ENCODE measurements around the gene MEX3D. TPM values are rescaled to one million over a fixed set of nuclear protein-coding genes. Genes with fewer than 3 reads are reported as not detected.

The MEX3D gene
- total and polyA plus RNA-seq, 2 donors (not counting 1 experiment from before 2014, with no cell fraction given), result 5.3 to 33.0 TPM

GRCh38 chr19:1563251-1563650 is 4.9 kb downstream of the MEX3D start:
- Histone ChIP-seq H3K27ac (ENCODE audit: insufficient read depth, low read length) (no peak overlapping the region), H3K36me3 (ENCODE audit: control insufficient read depth, insufficient read depth, low read length) (no peaks in the 10 kb centered on the region), H3K79me2 (ENCODE audit: control insufficient read depth, insufficient read depth, low read length) (peaks cover 65% of the 10 kb centered on the region), H3K4me3 (replicated peaks in 1 of 4; ENCODE audit: control extremely low read depth in 1 of 4, insufficient read depth in 1 of 4, low read depth in 3 of 4, low read length in 4 of 4) (no peak overlapping the region), H3K9ac (ENCODE audit: insufficient read depth, low read length) (no peak overlapping the region), H3K27me3 (ENCODE audit: control insufficient read depth, insufficient read depth, low read length) (no peaks in the 10 kb centered on the region), H3K9me3 (ENCODE audit: control insufficient read depth, insufficient read depth, low read depth, low read length) (no peaks in the 10 kb centered on the region), H3K4me1 (ENCODE audit: control insufficient read depth, extremely low read depth, insufficient read depth, low read length) (peaks cover 7% of the 10 kb centered on the region), H2AFZ (ENCODE audit: low read length) (no peak overlapping the region), H3K4me2 (ENCODE audit: extremely low read depth, insufficient read depth, low read length) (no peak overlapping the region), H4K20me1 (ENCODE audit: control insufficient read depth, extremely low read depth, insufficient read depth, low read length) (peaks cover 2% of the 10 kb centered on the region)
- no peak for DNase-seq (ENCODE audit: low read depth in 2 of 2)
- TF ChIP-seq, protein P1, sequence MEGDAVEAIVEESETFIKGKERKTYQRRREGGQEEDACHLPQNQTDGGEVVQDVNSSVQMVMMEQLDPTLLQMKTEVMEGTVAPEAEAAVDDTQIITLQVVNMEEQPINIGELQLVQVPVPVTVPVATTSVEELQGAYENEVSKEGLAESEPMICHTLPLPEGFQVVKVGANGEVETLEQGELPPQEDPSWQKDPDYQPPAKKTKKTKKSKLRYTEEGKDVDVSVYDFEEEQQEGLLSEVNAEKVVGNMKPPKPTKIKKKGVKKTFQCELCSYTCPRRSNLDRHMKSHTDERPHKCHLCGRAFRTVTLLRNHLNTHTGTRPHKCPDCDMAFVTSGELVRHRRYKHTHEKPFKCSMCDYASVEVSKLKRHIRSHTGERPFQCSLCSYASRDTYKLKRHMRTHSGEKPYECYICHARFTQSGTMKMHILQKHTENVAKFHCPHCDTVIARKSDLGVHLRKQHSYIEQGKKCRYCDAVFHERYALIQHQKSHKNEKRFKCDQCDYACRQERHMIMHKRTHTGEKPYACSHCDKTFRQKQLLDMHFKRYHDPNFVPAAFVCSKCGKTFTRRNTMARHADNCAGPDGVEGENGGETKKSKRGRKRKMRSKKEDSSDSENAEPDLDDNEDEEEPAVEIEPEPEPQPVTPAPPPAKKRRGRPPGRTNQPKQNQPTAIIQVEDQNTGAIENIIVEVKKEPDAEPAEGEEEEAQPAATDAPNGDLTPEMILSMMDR (conservative IDR thresholded peaks at IDR 0.05 in 1 of 2, IDR thresholded peaks at IDR 0.05 in 1 of 2; ENCODE audit: low read depth in 1 of 2, low read length in 2 of 2), result no peak
- no peak for TF ChIP-seq EZH2 (IDR thresholded peaks at IDR 0.05; ENCODE audit: low read length, missing control alignments)

DNA sequence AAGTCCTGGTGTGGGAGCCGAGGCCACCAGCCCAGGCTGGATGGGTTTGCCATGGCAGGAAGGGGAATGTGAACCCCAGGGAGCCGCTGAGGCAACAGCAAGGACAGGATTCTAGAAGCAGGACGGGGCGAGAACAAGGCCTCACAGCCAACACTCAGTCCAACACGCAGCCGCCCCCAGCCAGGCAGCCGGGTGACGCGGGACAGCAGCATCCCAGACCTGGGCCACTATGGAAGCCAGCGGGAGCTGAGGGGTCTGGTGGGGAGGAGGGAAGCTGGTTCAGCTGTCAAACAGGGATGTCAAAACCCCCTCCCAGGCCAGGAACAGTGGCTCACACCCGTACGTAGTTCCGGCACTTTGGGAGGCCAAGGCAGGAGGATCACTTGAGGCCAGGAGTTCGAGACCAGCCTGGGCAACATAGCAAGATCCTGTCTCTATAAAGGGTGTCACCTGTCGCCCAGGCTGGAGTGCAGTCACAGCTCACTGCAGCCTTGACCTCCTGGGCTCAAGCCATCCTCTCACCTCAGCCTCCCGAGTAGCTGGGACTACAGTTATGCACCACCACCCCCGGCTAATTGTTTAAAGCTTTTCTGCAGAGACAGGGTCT is 6.8 kb downstream of the MEX3D start:
- Histone ChIP-seq H3K4me3 (replicated peaks in 1 of 4; ENCODE audit: control extremely low read depth in 1 of 4, insufficient read depth in 1 of 4, low read depth in 3 of 4, low read length in 4 of 4) (no peak overlapping the region), H3K4me1 (ENCODE audit: control insufficient read depth, extremely low read depth, insufficient read depth, low read length) (peaks cover 7% of the 10 kb centered on the region), H3K36me3 (ENCODE audit: control insufficient read depth, insufficient read depth, low read length) (peaks cover 2% of the 10 kb centered on the region), H2AFZ (ENCODE audit: low read length) (no peak overlapping the region), H3K79me2 (ENCODE audit: control insufficient read depth, insufficient read depth, low read length) (peaks cover 60% of the 10 kb centered on the region), H3K9me3 (ENCODE audit: control insufficient read depth, insufficient read depth, low read depth, low read length) (no peaks in the 10 kb centered on the region), H3K4me2 (ENCODE audit: extremely low read depth, insufficient read depth, low read length) (no peak overlapping the region), H4K20me1 (ENCODE audit: control insufficient read depth, extremely low read depth, insufficient read depth, low read length) (peaks cover 2% of the 10 kb centered on the region), H3K27me3 (ENCODE audit: control insufficient read depth, insufficient read depth, low read length) (no peaks in the 10 kb centered on the region), H3K27ac (ENCODE audit: insufficient read depth, low read length) (no peak overlapping the region), H3K9ac (ENCODE audit: insufficient read depth, low read length) (no peak overlapping the region)
- no peak for DNase-seq (ENCODE audit: low read depth in 2 of 2)
- TF ChIP-seq, protein P1 (conservative IDR thresholded peaks at IDR 0.05 in 1 of 2, IDR thresholded peaks at IDR 0.05 in 1 of 2; ENCODE audit: low read depth in 1 of 2, low read length in 2 of 2), result no peak

DNA sequence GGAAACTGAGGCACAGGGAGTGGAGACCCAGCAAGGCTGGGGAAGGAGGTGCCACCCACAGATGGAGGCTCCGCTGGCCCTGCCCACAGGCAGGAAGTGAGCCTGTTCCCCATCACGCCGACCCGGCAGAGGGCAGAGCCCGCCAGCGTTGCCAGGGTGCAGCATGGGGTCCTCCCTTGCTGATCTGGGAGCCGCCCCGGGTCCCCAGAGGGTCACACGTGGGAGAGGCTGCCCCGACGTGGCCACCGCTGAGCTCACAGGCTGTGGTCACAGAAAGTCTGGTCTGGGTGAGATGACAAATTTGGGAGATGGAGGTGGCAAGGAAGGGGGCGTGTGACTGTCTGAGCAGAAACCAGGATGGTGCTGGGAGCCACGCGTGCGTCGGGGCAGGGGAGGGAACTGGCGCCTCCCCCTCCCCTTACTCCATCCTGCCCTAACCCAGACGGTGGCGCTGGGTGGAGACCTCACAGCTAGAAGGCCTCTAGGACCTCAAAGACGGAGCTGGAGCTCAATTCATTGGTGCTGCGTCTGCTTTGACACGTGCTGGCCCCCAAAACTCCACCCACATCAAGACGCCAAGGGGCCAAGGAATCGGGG is 7.7 kb downstream of the MEX3D start:
- Histone ChIP-seq H2AFZ (ENCODE audit: low read length) (no peak overlapping the region), H3K9ac (ENCODE audit: insufficient read depth, low read length) (no peak overlapping the region), H3K79me2 (ENCODE audit: control insufficient read depth, insufficient read depth, low read length) (peaks cover 50% of the 10 kb centered on the region), H3K27me3 (ENCODE audit: control insufficient read depth, insufficient read depth, low read length) (no peaks in the 10 kb centered on the region), H3K27ac (ENCODE audit: insufficient read depth, low read length) (no peak overlapping the region), H3K36me3 (ENCODE audit: control insufficient read depth, insufficient read depth, low read length) (peaks cover 3% of the 10 kb centered on the region), H3K4me1 (ENCODE audit: control insufficient read depth, extremely low read depth, insufficient read depth, low read length) (no peaks in the 10 kb centered on the region), H3K4me3 (replicated peaks in 1 of 4; ENCODE audit: control extremely low read depth in 1 of 4, insufficient read depth in 1 of 4, low read depth in 3 of 4, low read length in 4 of 4) (no peak overlapping the region), H3K9me3 (ENCODE audit: control insufficient read depth, insufficient read depth, low read depth, low read length) (no peaks in the 10 kb centered on the region), H4K20me1 (ENCODE audit: control insufficient read depth, extremely low read depth, insufficient read depth, low read length) (peaks cover 2% of the 10 kb centered on the region), H3K4me2 (ENCODE audit: extremely low read depth, insufficient read depth, low read length) (no peak overlapping the region)
- DNase-seq (ENCODE audit: low read depth in 2 of 2), result no peak
- no peak for TF ChIP-seq EZH2 (IDR thresholded peaks at IDR 0.05; ENCODE audit: low read length, missing control alignments)
- TF ChIP-seq, protein P1 (conservative IDR thresholded peaks at IDR 0.05 in 1 of 2, IDR thresholded peaks at IDR 0.05 in 1 of 2; ENCODE audit: low read depth in 1 of 2, low read length in 2 of 2), result no peak

Measured in fibroblast of lung (primary cell).